ENCODE data around the gene GTF2H4.
"Not testable (repeated sequence)": the region's sequence is repeated elsewhere in the genome, so short reads cannot be mapped to it uniquely, and the experiment has no call there.

GTF2H4 gene

GRCh38 chr6:30907758-30908591, at the start of gene GTF2H4:
TSS of gene GTF2H4 (plus strand) at chr6:30908207.
- Histone ChIP-seq H3K27ac (ENCODE audit: low read depth, low read length) (peak within 1 kb of the TSS; percentile 37), H3K9ac (ENCODE audit: low read depth, low read length) (peak within 1 kb of the TSS; percentile 59), H3K4me3 (ENCODE audit: low read depth, low read length) (peak within 1 kb of the TSS; percentile 95), H3K9me3 (ENCODE audit: control insufficient read depth, insufficient read depth, low read length) (no peaks in the 10 kb centered on the region), H3K27me3 (ENCODE audit: control insufficient read depth, insufficient read depth, low read length) (no peaks in the 10 kb centered on the region), H3K36me3 (ENCODE audit: control insufficient read depth, insufficient read depth, low read length) (peaks cover 34% of the 10 kb centered on the region), H3K4me1 (ENCODE audit: control insufficient read depth, insufficient read depth, low read length) (no peaks in the 10 kb centered on the region)

GRCh38 chr6:30859726-30860125, 48.3 kb upstream of the GTF2H4 start:
- not testable (repeated sequence) for H3K27me3 ChIP-seq (ENCODE audit: control insufficient read depth, insufficient read depth, low read length); H3K9ac ChIP-seq (ENCODE audit: low read depth, low read length); H3K27ac ChIP-seq (ENCODE audit: low read depth, low read length); H3K4me3 ChIP-seq (ENCODE audit: low read depth, low read length); H3K4me1 ChIP-seq (ENCODE audit: control insufficient read depth, insufficient read depth, low read length); H3K36me3 ChIP-seq (ENCODE audit: control insufficient read depth, insufficient read depth, low read length)
- H3K9me3 ChIP-seq (ENCODE audit: control insufficient read depth, insufficient read depth, low read length): peaks cover 22% of the 10 kb centered on the region

GRCh38 chr6:30861257-30862048, 46.6 kb upstream of the GTF2H4 start:
- H3K9me3 ChIP-seq (ENCODE audit: control insufficient read depth, insufficient read depth, low read length): peaks cover 22% of the 10 kb centered on the region
- no peaks in the 10 kb centered on the region for H3K36me3 ChIP-seq (ENCODE audit: control insufficient read depth, insufficient read depth, low read length)

DNA sequence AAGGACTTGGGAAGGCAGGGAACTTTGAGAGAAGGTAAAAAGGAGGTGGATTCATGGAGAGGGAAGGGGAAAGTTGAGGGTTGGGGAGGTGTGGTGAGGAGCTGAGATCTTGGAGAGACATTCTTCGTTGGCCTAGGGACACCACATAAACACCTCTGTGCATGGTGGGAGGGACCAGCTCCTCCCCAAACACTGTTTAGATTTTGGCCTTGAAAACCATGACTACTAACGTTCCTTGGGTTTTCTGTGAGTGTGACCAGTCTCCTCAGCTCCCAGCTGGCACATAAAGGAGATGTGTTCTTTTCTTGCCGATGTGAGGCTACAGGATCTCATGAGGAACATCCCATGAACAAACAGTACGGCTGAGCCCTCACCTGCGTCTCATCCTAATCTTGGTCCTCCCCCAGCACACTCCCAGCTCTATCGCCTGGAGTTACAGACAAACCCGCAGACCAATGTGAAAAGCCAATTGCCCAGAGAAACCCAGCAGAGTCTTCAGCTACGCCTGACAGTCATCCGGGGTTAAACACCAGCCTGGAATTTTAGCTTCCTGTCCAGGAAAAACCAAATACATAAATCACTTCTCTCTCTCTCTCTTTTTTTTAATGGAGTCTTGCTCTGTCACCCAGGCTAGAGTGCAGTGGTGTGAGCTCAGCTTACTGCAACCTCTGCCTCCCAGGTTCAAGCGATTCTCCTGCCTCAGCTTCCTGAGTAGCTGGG, 45.7 kb upstream of the GTF2H4 start:
- Histone ChIP-seq H3K9ac (ENCODE audit: low read depth, low read length) (no peak overlapping the region), H3K9me3 (ENCODE audit: control insufficient read depth, insufficient read depth, low read length) (peaks cover 22% of the 10 kb centered on the region), H3K4me3 (ENCODE audit: low read depth, low read length) (no peak overlapping the region), H3K4me1 (ENCODE audit: control insufficient read depth, insufficient read depth, low read length) (no peaks in the 10 kb centered on the region), H3K27me3 (ENCODE audit: control insufficient read depth, insufficient read depth, low read length) (no peaks in the 10 kb centered on the region), H3K27ac (ENCODE audit: low read depth, low read length) (no peak overlapping the region), H3K36me3 (ENCODE audit: control insufficient read depth, insufficient read depth, low read length) (no peaks in the 10 kb centered on the region)

More at GRCh38 chr6:30861257-30862048, 46.6 kb upstream of the GTF2H4 start:
- Histone ChIP-seq H3K4me3 (ENCODE audit: low read depth, low read length) (no peak overlapping the region), H3K4me1 (ENCODE audit: control insufficient read depth, insufficient read depth, low read length) (no peaks in the 10 kb centered on the region), H3K9ac (ENCODE audit: low read depth, low read length) (no peak overlapping the region), H3K27ac (ENCODE audit: low read depth, low read length) (no peak overlapping the region), H3K27me3 (ENCODE audit: control insufficient read depth, insufficient read depth, low read length) (no peaks in the 10 kb centered on the region)

DNA sequence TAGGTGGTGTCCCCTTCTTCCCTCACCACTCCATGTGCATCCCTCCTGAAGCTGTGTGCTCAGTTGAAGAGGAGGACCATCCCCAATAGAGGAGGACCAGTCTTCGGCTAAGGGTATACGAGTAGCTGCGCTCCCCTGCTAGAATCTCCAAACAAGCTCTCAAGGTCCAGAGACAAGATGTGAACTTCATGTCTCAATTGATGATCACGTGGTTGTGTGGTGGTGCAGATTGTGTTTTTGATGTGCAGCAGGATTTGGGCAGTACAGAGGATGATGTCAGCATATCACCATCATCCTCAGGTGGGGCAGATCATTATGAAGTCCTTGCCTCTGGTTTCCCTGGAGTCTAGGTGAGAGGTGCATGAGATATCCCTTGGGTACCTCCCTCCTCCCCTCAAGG, 43.7 kb upstream of the GTF2H4 start:
- no peaks in the 10 kb centered on the region for H3K36me3 ChIP-seq (ENCODE audit: control insufficient read depth, insufficient read depth, low read length)
- H3K27ac ChIP-seq (ENCODE audit: low read depth, low read length): no peak overlapping the region
- H3K27me3 ChIP-seq (ENCODE audit: control insufficient read depth, insufficient read depth, low read length): no peaks in the 10 kb centered on the region
- peaks cover 21% of the 10 kb centered on the region for H3K9me3 ChIP-seq (ENCODE audit: control insufficient read depth, insufficient read depth, low read length)
- no peaks in the 10 kb centered on the region for H3K4me1 ChIP-seq (ENCODE audit: control insufficient read depth, insufficient read depth, low read length)
- no peak overlapping the region for H3K9ac ChIP-seq (ENCODE audit: low read depth, low read length)
- no peak overlapping the region for H3K4me3 ChIP-seq (ENCODE audit: low read depth, low read length)

GRCh38 chr6:30869241-30869749, 38.7 kb upstream of the GTF2H4 start:
- H3K27ac ChIP-seq (ENCODE audit: low read depth, low read length): not testable (repeated sequence)

DNA sequence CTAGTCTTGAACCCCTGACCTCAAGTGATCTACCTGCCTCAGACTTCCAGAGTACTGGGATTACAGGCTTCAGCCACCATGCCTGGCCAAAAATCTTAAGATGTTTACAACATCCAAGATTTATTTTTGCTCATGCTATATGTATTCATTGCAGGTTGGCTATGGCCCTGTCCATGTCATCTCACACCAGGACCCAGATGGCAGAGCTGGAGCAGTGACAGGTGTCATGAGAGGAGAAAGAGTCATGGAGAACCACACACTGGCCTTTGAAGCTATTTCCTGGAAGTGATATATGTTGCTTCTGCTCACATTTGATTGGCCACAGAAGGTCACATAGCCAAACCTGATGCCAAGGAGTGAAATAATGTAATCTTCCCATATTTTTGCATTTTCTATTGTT, 37.5 kb upstream of the GTF2H4 start:
- Histone ChIP-seq H3K4me3 (ENCODE audit: low read depth, low read length) (no peak overlapping the region; the same call in 1 of the 2 replicates), H3K36me3 (ENCODE audit: control insufficient read depth, insufficient read depth, low read length) (no peaks in the 10 kb centered on the region), H3K27ac (ENCODE audit: low read depth, low read length) (no peak overlapping the region), H3K9me3 (ENCODE audit: control insufficient read depth, insufficient read depth, low read length) (peaks cover 46% of the 10 kb centered on the region), H3K9ac (ENCODE audit: low read depth, low read length) (no peak overlapping the region), H3K4me1 (ENCODE audit: control insufficient read depth, insufficient read depth, low read length) (no peaks in the 10 kb centered on the region), H3K27me3 (ENCODE audit: control insufficient read depth, insufficient read depth, low read length) (no peaks in the 10 kb centered on the region)

More at GRCh38 chr6:30869241-30869749, 38.7 kb upstream of the GTF2H4 start:
- not testable (repeated sequence) for H3K4me1 ChIP-seq (ENCODE audit: control insufficient read depth, insufficient read depth, low read length); H3K27me3 ChIP-seq (ENCODE audit: control insufficient read depth, insufficient read depth, low read length); H3K36me3 ChIP-seq (ENCODE audit: control insufficient read depth, insufficient read depth, low read length); H3K9ac ChIP-seq (ENCODE audit: low read depth, low read length); H3K4me3 ChIP-seq (ENCODE audit: low read depth, low read length)
- peaks cover 46% of the 10 kb centered on the region for H3K9me3 ChIP-seq (ENCODE audit: control insufficient read depth, insufficient read depth, low read length)

DNA sequence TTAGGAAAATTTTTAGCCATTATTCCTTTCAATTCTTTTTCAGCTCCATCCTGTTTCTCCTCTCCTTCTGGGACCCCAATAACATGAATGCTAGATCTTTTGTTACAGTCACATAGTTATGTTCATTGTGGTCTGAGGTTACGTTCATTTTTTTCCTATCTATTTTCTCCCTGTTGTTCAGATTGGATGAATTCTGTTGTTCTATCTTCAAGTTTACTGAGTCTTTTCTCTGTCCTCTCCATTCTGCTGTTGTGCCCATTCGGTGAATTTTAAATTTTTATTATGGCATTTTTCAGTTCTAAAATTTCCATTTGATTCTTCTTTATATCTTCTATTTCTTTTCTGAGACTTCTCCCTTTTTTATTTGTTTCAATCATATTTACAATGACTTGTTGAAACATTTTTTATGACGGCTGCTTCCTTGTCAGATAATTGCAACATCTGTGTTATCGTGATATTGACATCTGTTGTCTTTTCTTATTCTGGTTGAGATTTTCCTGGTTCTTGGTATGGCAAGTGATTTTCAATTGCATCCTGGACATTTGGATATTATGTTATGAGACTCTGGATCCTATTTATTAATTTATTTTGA, 36.3 kb upstream of the GTF2H4 start:
- Histone ChIP-seq H3K4me3 (ENCODE audit: low read depth, low read length) (no peak overlapping the region), H3K27ac (ENCODE audit: low read depth, low read length) (no peak overlapping the region), H3K9me3 (ENCODE audit: control insufficient read depth, insufficient read depth, low read length) (peaks cover 46% of the 10 kb centered on the region), H3K27me3 (ENCODE audit: control insufficient read depth, insufficient read depth, low read length) (no peaks in the 10 kb centered on the region), H3K36me3 (ENCODE audit: control insufficient read depth, insufficient read depth, low read length) (no peaks in the 10 kb centered on the region), H3K9ac (ENCODE audit: low read depth, low read length) (no peak overlapping the region), H3K4me1 (ENCODE audit: control insufficient read depth, insufficient read depth, low read length) (no peaks in the 10 kb centered on the region)

DNA sequence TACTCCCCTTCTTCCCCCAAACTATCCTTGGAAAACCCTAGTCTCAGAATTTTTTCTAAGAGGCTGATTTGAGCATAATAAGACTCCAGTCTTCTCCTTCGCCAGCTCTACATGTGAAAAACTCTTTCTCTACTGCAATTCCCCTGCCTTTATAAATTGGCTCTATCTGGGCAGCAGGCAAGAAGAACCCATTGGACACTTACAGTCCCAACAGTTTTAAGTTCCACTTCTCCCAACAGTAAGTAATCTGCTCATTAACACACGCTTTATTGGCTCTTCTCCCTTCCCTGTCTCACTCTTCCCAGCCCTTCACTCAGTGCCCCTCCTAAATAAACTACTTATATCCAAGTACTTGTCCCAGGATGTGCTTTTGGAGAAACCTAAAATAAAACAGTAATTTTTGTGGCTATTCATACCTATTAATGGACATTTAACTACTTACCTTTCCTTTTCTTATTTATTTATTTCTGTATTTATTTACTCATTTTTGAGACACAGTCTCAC, 34.8 kb upstream of the GTF2H4 start:
- no peaks in the 10 kb centered on the region for H3K36me3 ChIP-seq (ENCODE audit: control insufficient read depth, insufficient read depth, low read length)
- H3K4me3 ChIP-seq (ENCODE audit: low read depth, low read length): no peak overlapping the region
- H3K27me3 ChIP-seq (ENCODE audit: control insufficient read depth, insufficient read depth, low read length): no peaks in the 10 kb centered on the region
- peaks cover 6% of the 10 kb centered on the region for H3K4me1 ChIP-seq (ENCODE audit: control insufficient read depth, insufficient read depth, low read length)
- no peak overlapping the region for H3K27ac ChIP-seq (ENCODE audit: low read depth, low read length)
- peaks cover 42% of the 10 kb centered on the region for H3K9me3 ChIP-seq (ENCODE audit: control insufficient read depth, insufficient read depth, low read length)
- no peak overlapping the region for H3K9ac ChIP-seq (ENCODE audit: low read depth, low read length)

DNA sequence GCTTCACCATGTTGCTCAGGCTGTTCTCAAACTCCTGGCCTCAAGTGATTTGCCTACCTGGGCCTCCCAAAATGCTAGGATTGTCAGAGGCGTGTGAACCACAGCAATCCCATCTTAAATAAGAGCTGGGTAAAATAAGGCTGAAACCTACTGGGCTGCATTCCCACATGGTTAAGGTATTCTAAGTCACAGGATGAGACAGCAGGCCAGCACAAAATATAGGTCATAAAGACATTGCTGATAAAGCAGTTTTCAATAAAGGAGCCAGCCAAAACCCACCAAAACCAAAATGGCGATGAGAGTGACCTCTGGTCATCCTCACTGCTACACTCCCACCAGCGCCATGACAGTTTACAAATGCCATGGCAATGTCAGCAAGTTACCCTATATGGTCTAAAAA, 34.2 kb upstream of the GTF2H4 start:
- not testable (repeated sequence) for H3K9ac ChIP-seq (ENCODE audit: low read depth, low read length)
- H3K4me1 ChIP-seq (ENCODE audit: control insufficient read depth, insufficient read depth, low read length): peaks cover 11% of the 10 kb centered on the region

More for the DNA sequence above, 34.2 kb upstream of the GTF2H4 start:
- not testable (repeated sequence) for H3K4me3 ChIP-seq (ENCODE audit: low read depth, low read length); H3K27me3 ChIP-seq (ENCODE audit: control insufficient read depth, insufficient read depth, low read length); H3K36me3 ChIP-seq (ENCODE audit: control insufficient read depth, insufficient read depth, low read length); H3K27ac ChIP-seq (ENCODE audit: low read depth, low read length)
- H3K9me3 ChIP-seq (ENCODE audit: control insufficient read depth, insufficient read depth, low read length): peaks cover 37% of the 10 kb centered on the region

All from HUES48 (cell line).